A375 (cell line): ENCODE results near the gene ZDHHC16. TPM values are rescaled to one million over a fixed set of nuclear protein-coding genes. Genes with fewer than 3 reads are reported as not detected.

Experiments used
- small RNA-seq: library from RNA; depleted of rRNA; stranded (forward); fragments of <200 nt; gene quantifications from one replicate; pipeline ENCODE3, GENCODE V24; 2014
- total RNA-seq: library from RNA; depleted of rRNA; stranded (reverse); fragments of >200 nt; shearing (Covaris generic); gene quantifications from 2 replicates; pipeline ENCODE4 v1.2.3, GENCODE V29; 2014; rRNA removed

ZDHHC16 gene
- total RNA-seq = 35.8 and 46.0 TPM in 2 replicates

DNA sequence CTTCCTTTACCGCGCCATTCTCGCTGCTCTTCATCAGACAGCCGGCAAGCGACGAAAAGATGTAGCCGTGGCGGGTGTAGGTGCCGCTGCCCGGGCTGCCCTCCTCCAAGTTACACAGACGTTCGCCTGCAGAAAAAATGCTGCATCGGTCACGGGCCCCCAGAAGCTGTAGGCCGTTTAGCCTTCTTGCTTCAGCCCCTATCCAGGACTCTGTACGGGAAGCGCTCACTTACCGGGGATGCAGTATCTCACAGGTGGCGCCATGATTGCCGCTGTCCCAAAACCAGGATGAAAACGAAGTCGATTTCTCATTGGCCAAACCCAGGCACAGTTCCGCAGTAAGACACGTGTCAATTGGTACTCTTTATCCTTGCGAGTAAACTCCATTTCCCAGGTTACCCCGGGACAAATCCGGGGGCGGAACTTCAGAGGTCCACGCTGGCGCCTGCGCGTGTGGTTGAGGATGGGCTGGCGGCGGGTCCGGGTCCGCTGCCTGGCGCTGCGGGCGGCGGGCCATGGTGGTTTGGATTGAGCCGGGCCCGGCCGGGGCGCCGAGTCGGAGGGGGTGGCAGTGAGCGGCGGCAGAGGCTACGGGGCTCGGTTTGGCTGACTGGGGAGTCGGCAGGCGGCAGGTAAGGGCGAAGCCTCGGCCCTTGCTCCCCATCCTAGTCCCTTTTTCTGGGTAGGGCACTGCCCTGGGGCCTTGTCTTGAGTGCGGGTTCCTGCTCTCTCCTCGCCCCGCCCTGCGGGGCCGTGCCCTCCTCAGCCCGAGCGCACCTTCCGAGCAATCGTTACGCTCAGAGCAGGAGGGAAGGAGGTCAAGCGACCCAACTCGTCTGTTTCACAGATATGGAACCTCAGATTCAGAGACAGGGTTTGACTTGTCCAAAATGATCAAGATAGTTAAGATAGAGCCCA is at the start of gene ZDHHC16, which contains the start of gene EXOSC1:
Gene ZDHHC16 (plus strand): TSS at position 454 of the 918 bp plus-strand sequence. CDS start 5,501 bp downstream, outside the sequence.
Gene EXOSC1 (minus strand): TSS at position 285 of the 918 bp plus-strand sequence. CDS start 21 bp downstream, at position 264.

GRCh38 chr10:97400665-97401454 is 45.1 kb upstream of the ZDHHC16 start, which contains the start of gene RRP12:
Gene RRP12 (minus strand): TSS chr10:97401340. CDS start chr10:97401231, 109 bp downstream.

DNA sequence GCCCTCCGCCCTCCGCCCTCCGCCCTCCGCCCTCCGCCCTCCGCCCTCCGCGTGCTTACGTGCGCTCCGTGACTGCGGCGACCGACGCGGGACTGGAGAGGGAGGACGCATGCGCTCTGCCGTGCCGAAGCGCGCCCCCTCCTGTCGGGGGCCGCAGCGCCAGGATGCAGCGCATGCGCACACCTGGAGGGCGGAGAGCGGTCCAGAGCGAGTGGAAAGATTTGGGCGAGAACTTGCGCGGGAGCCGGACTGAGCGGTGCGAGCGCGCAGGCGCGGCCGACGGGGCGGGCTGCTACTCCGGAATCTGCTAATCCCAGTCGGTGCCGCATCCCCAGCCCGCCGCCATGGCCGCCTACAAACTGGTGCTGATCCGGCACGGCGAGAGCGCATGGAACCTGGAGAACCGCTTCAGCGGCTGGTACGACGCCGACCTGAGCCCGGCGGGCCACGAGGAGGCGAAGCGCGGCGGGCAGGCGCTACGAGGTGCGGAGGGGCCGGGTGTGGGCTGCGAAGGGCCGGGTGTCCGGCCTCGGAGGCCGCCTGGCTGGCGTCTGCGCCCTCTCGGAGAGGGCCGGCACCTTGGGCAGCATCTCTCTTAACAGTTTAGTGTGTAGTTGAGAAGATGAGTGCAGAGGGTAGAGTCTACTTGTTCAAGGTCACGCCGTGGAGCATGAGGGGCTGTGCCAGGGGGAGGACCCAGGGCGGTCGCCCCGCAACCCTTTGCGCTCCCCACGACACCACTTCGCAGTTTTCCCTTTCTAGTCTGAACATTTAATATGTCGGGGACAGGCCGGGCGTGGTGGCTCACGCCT is 19.8 kb upstream of the ZDHHC16 start, which contains the start of gene PGAM1:
Gene PGAM1 (plus strand): TSS at position 228 of the 812 bp plus-strand sequence. CDS start 117 bp downstream, at position 345.

DNA sequence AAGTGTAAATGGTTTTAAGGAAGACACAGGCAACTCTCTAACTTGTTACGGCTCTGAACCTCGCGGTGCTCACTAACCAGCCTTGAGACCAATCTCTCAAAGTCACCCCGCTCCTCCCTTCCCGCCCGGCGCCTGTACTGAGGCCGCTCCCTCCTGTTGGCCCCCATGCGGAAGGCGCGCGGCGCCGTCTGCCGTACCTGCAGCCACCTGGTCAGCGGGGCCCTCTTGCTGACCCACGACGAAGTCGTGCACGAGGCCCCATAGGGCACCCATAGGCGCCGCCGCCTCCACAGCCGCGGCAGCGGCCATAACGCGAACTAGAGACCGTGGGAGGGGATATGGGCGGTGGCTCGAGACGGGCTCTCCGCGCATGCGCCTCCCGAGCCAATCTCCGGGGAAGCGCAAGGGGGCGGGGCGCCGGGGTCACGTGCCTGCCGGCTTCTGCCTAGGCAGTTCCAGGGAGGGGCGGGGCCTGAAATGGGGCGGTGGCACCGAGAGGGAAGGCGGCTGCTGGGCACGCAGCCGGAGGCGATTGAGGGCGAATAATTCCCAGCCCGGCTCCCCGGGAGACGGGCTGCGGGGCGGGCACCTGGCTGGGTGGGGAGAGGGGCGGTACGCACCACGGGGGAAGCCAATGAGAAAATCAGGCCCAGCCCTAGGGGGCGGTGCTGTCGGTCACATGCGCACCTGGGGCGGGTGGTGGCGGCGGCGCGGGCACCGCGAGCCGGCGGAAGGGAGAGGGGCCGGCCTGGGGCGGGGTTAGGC is 52.3 kb downstream of the ZDHHC16 start, which contains the start of gene MMS19:
Gene MMS19 (minus strand): TSS at position 347 of the 765 bp plus-strand sequence. CDS start 38 bp downstream, at position 309.

DNA sequence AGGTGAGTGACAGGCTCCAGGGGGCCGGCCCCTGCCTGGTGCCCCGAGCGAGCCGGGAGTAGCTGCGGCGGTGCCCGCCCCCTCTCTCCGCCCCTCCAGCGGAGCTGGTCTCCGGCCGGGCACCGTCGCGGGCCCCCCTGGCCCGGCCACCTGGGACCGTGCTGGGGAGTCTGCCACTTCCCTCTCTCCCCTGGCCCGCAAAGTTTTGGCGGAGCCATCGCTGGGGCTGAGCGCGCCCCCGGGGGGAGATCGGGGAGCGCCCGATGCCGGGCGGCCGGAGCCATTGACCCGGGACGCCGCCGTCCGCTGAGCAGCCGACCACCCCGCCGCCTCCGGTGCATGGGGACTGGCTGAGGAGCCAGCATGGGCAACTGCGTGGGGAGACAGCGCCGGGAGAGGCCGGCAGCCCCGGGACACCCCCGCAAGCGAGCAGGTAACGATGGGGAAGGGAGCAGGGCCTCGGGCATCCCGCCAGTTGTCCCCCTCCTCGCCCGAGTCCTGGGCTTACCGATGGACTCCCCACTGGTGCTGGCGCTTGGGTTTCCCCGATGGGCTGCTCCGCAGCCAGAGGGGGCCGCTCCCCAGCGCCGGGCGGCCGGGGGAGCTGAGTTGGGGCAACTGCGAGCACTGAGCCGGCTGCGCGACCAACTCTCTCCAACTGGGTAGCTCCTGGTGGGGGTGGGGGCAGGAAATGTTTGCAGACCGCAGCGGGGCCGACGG is 53.0 kb downstream of the ZDHHC16 start, which contains the start of gene UBTD1:
Gene UBTD1 (plus strand): TSS at position 84 of the 720 bp plus-strand sequence. CDS start 280 bp downstream, at position 364.

Small RNAs within 50 kb of the gene (small RNA-seq; reads per million reads assigned to genes)
- gene RF00019 = not detected

Other genes starting within 250 kb of the ZDHHC16 start
- gene ARHGAP19, start 153.5 kb upstream of the ZDHHC16 start, total RNA-seq = 11.8 and 11.9 TPM in 2 replicates
- gene FRAT1, start 126.9 kb upstream of the ZDHHC16 start, total RNA-seq = 4.5 and 5.4 TPM in 2 replicates
- 21.3 and 21.7 TPM in 2 replicates for gene FRAT2, start 111.4 kb upstream of the ZDHHC16 start, total RNA-seq
- 130 and 131 TPM in 2 replicates for gene RRP12, start 44.8 kb upstream of the ZDHHC16 start, total RNA-seq
- 385 and 387 TPM in 2 replicates for gene PGAM1, start 20.0 kb upstream of the ZDHHC16 start, total RNA-seq
- gene EXOSC1, start 169 bp upstream of the ZDHHC16 start, total RNA-seq = 49.7 and 58.5 TPM in 2 replicates
- 83.7 and 120 TPM in 2 replicates for gene MMS19, start 52.2 kb downstream of the ZDHHC16 start, total RNA-seq
- 16.2 and 24.7 TPM in 2 replicates for gene UBTD1, start 52.7 kb downstream of the ZDHHC16 start, total RNA-seq
- 0.37 and 0.57 TPM in 2 replicates for gene ANKRD2, start 126.6 kb downstream of the ZDHHC16 start, total RNA-seq
- 1.7 and 1.9 TPM in 2 replicates for gene HOGA1, start 138.2 kb downstream of the ZDHHC16 start, total RNA-seq
- gene C10orf62, start 143.5 kb downstream of the ZDHHC16 start, total RNA-seq = 0.15 and 0.56 TPM in 2 replicates
- 15.1 and 15.9 TPM in 2 replicates for gene MORN4, start 187.3 kb downstream of the ZDHHC16 start, total RNA-seq
- gene PI4K2A, start 194.5 kb downstream of the ZDHHC16 start, total RNA-seq = 21.3 and 22.8 TPM in 2 replicates
- gene AVPI1, start 241.1 kb downstream of the ZDHHC16 start, total RNA-seq = 98.2 and 109 TPM in 2 replicates